Measurements from ENCODE around the gene FCGBP. TPM values are rescaled to one million over a fixed set of nuclear protein-coding genes. Genes with fewer than 3 reads are reported as not detected.
A peak's percentile ranks its signal among the peaks of the same experiment; 100 is the strongest.

FCGBP gene
- total RNA-seq, 2 experiments from 2014 or later = 5.8 to 6.2 TPM

DNA sequence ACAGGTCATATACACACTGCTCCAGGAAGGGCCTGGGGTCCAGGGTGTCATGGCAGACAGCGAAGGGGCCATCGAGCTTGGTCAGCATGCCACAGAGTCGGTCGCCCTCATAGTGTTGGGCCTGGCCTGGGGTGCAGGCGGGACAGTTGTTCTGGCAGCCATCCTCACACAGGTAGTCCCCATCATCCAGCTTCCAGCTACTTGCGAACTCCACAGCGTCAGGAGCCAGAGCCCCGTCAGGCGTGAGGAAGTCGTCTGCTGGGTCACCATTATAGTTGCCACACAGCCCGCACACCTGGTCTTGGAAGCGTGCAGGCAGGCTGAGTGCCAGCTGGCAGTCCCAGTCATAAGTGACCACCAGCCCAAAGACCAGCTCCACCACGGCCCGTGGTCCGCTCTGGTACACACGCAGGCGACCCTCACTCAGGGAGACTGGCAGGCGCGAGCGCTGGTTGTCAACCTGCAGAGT lies 16.2 kb downstream of the FCGBP start:
- Mint-ChIP-seq H3K36me3 (ENCODE audit: low read depth) (no peaks in the 10 kb centered on the region), H3K4me1 (ENCODE audit: low read depth) (no peaks in the 10 kb centered on the region), H3K4me3 (no peak overlapping the region), H3K27me3 (ENCODE audit: low read depth) (no peaks in the 10 kb centered on the region), H3K27ac (no peak overlapping the region), H3K9me3 (ENCODE audit: insufficient read depth) (no peaks in the 10 kb centered on the region)
- DNase-seq = no peak
- no peak for ATAC-seq
- CTCF ChIA-PET = no interaction called here
- POLR2A ChIA-PET = no interaction called here

DNA sequence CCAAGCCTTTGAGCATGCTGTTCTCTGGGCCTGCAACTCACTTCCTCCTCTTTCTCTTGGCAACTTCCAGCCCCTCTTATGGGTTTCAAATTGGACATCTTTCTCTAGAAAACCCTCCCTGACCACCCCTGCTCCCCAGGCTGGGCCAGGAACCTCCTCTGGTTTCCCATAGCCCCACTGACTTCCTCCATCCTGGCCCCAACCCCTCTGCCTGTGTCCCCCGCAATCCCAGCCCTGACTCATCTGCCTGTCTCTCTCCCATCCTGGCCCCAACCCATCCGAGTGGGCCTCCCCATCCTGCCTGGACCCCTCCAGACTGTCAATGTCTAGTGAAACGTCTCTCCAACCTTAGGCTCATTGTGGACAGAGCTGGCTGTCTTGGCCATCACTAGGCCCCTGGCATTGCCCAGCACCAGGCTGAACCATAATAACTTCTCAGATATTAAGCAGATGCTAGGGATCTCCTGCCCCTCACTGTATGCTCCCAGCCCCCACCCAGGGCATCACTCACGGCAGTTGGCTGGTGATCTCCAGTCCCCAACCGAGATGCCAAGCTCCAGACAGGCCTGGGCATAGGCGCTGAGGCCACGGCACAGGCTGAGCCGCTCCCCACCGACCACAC lies 16.8 kb downstream of the FCGBP start:
- no peak for ATAC-seq
- no peak overlapping the region for H3K4me3 Mint-ChIP-seq
- H3K4me1 Mint-ChIP-seq (ENCODE audit: low read depth) = no peaks in the 10 kb centered on the region

GRCh38 chr19:39916851-39917396 lies 17.5 kb downstream of the FCGBP start:
- ChIA-PET POLR2A (interaction anchor here (1.1 kb wide), 1 partner anchor 54 kb away, joined by 3 read pairs; the partner anchor contains the start of gene PSMC4), CTCF (interaction anchor here (1.4 kb wide), 1 partner anchor 37 kb away, joined by 3 read pairs; no protein-coding TSS in a partner anchor)
- Mint-ChIP-seq H3K27ac (no peak overlapping the region), H3K4me1 (ENCODE audit: low read depth) (no peaks in the 10 kb centered on the region), H3K9me3 (ENCODE audit: insufficient read depth) (no peaks in the 10 kb centered on the region), H3K27me3 (ENCODE audit: low read depth) (no peaks in the 10 kb centered on the region), H3K4me3 (no peak overlapping the region), H3K36me3 (ENCODE audit: low read depth) (no peaks in the 10 kb centered on the region)
- no peak for DNase-seq
- no peak for ATAC-seq

More for the DNA sequence above, 16.8 kb downstream of the FCGBP start:
- no peak overlapping the region for H3K27ac Mint-ChIP-seq
- ChIA-PET POLR2A (no interaction called here), CTCF (no interaction called here)
- H3K9me3 Mint-ChIP-seq (ENCODE audit: insufficient read depth) = no peaks in the 10 kb centered on the region
- DNase-seq = no peak
- H3K36me3 Mint-ChIP-seq (ENCODE audit: low read depth) = no peaks in the 10 kb centered on the region
- H3K27me3 Mint-ChIP-seq (ENCODE audit: low read depth) = no peaks in the 10 kb centered on the region

GRCh38 chr19:39916236-39916635 lies 18.2 kb downstream of the FCGBP start:
- POLR2A ChIA-PET = interaction anchor here (1.1 kb wide), 1 partner anchor 55 kb away, joined by 3 read pairs; the partner anchor contains the start of gene PSMC4
- Mint-ChIP-seq H3K9me3 (ENCODE audit: insufficient read depth) (no peaks in the 10 kb centered on the region), H3K4me1 (ENCODE audit: low read depth) (no peaks in the 10 kb centered on the region), H3K27ac (no peak overlapping the region), H3K27me3 (ENCODE audit: low read depth) (no peaks in the 10 kb centered on the region), H3K4me3 (no peak overlapping the region), H3K36me3 (ENCODE audit: low read depth) (no peaks in the 10 kb centered on the region)
- ATAC-seq = no peak
- no peak for DNase-seq
- CTCF ChIA-PET = interaction anchor here (1.3 to 1.4 kb wide), 2 partner anchors 10 to 37 kb away, joined by 3 to 4 read pairs; no protein-coding TSS in a partner anchor

GRCh38 chr19:39915848-39916215 lies 18.6 kb downstream of the FCGBP start:
- DNase-seq = no peak
- no peak overlapping the region for H3K4me3 Mint-ChIP-seq
- H3K9me3 Mint-ChIP-seq (ENCODE audit: insufficient read depth) = no peaks in the 10 kb centered on the region
- POLR2A ChIA-PET = interaction anchor here (1.1 kb wide), 1 partner anchor 55 kb away, joined by 3 read pairs; the partner anchor contains the start of gene PSMC4
- no peaks in the 10 kb centered on the region for H3K36me3 Mint-ChIP-seq (ENCODE audit: low read depth)
- no peak for ATAC-seq
- no peak overlapping the region for H3K27ac Mint-ChIP-seq
- CTCF ChIA-PET = interaction anchor here (1.3 to 1.4 kb wide), 2 partner anchors 10 to 38 kb away, joined by 3 to 4 read pairs; no protein-coding TSS in a partner anchor
- H3K27me3 Mint-ChIP-seq (ENCODE audit: low read depth) = no peaks in the 10 kb centered on the region
- H3K4me1 Mint-ChIP-seq (ENCODE audit: low read depth) = no peaks in the 10 kb centered on the region

GRCh38 chr19:39915101-39915847 lies 19.2 kb downstream of the FCGBP start:
- ChIA-PET POLR2A (interaction anchor here (1.1 kb wide), 1 partner anchor 56 kb away, joined by 3 read pairs; the partner anchor contains the start of gene PSMC4), CTCF (interaction anchor here (1.3 to 1.8 kb wide), 3 partner anchors 11 to 55 kb away, joined by 3 to 11 read pairs (median 4); partner anchors contain the start of gene PSMC4)
- no peak overlapping the region for H3K27ac Mint-ChIP-seq
- no peaks in the 10 kb centered on the region for H3K9me3 Mint-ChIP-seq (ENCODE audit: insufficient read depth)
- H3K4me1 Mint-ChIP-seq (ENCODE audit: low read depth) = no peaks in the 10 kb centered on the region
- H3K4me3 Mint-ChIP-seq = no peak overlapping the region
- DNase-seq = no peak
- H3K27me3 Mint-ChIP-seq (ENCODE audit: low read depth) = no peaks in the 10 kb centered on the region
- ATAC-seq = no peak
- no peaks in the 10 kb centered on the region for H3K36me3 Mint-ChIP-seq (ENCODE audit: low read depth)

DNA sequence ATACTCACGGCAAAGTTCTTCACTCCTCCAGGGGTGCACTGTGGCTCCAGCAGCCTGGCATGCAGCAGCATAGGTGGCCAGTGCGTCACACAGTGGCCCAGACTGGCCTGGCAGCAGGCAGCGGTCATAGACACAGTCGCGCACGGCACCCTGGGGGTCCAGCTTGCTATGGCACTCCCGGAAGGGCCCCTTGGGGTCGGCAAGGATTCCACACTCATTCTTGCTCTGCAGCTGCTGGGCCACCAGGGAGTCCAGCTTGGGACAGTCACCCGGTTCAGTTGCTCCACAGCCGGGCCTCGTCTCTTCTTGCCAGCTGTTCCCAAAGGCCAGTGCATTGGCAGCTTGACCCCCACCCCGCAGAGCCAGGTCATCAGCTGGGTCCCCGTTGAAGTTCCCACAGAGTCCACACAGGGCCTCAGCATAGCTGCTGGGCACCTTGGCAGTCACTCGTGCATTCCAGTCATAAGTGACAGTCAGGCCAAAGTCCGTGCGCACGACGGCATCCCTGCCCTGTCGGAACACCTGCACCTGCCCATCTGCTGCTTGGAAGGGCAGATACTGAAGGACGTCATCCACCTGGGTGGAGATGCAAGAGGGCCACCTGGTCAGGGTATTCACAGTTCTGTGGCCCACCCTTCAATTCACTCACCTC lies 20.6 kb downstream of the FCGBP start:
- Mint-ChIP-seq H3K4me1 (ENCODE audit: low read depth) (no peaks in the 10 kb centered on the region), H3K27me3 (ENCODE audit: low read depth) (no peaks in the 10 kb centered on the region), H3K27ac (peak overlapping the region; percentile 12), H3K36me3 (ENCODE audit: low read depth) (no peaks in the 10 kb centered on the region), H3K4me3 (no peak overlapping the region), H3K9me3 (ENCODE audit: insufficient read depth) (no peaks in the 10 kb centered on the region)
- ATAC-seq (no peak), DNase-seq (no peak)
- CTCF ChIA-PET = interaction anchor here (1.8 kb wide), 1 partner anchor 56 kb away, joined by 11 read pairs; the partner anchor contains the start of gene PSMC4
- POLR2A ChIA-PET = interaction anchor here (0.6 kb wide), 1 partner anchor 25 kb away, joined by 3 read pairs; no protein-coding TSS in a partner anchor

DNA sequence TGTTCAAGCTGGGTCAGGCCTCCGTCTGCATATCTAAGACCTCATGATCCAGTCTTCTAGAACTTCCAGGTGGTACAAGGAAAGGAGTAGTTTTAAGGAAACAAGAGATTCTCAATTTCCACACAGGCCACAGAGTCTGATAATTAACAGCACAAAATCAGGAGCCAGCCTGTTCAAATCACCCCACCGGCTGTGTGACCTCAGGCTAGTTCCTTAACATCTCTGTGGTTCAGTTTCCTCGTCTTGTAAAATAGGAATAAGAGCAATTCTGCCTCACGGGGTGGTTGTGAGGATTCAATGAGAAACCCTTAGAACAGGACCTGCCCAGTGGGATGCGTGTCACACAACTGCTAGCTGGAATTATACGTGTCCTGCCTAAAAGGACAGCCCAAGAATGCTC lies 25.6 kb downstream of the FCGBP start:
- Mint-ChIP-seq H3K27me3 (ENCODE audit: low read depth) (no peaks in the 10 kb centered on the region), H3K36me3 (ENCODE audit: low read depth) (no peaks in the 10 kb centered on the region), H3K9me3 (ENCODE audit: insufficient read depth) (no peaks in the 10 kb centered on the region), H3K4me3 (no peak overlapping the region), H3K27ac (no peak overlapping the region), H3K4me1 (ENCODE audit: low read depth) (peaks cover 6% of the 10 kb centered on the region)
- ChIA-PET POLR2A (no interaction called here), CTCF (no interaction called here)
- ATAC-seq = no peak
- DNase-seq = no peak

DNA sequence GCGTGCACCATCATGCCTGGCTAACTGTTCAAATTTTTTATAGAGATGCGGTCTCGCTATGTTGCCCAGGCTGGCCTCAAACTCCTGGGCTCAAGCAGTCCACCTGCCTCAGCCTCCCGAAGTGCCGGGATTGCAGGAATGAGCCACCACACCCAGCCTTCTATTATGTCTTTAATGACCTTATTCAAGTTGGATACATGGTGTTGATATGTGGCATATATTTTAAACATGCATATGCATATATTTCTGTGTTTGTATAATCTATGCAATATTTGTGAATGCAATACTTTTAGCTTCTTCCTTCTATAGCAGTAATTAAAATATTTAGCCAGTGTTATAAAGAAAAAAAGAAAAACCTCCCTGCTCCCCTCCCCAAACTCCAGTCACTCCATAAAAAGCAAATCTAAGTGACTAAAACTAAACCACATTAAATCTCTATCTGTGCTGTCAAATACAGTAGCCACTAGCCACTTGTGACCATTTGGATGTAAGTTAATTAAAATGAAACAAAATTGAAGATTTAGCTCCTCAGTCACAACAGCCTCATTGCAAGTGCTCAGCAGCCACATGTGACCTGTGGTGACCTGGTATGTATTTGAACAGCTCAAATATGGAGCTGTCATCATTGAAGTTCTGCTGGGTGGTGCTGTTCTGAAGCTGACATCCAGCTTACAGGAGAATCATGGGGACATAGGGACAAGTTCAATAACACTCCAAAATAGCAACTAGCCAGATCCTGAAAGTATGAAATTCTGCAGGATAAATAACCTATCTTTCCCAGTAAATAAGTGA lies 27.4 kb downstream of the FCGBP start:
- H3K9me3 Mint-ChIP-seq (ENCODE audit: insufficient read depth) = no peaks in the 10 kb centered on the region
- ChIA-PET POLR2A (interaction anchor here (0.6 kb wide), 1 partner anchor 467 kb away, joined by 3 read pairs; no protein-coding TSS in a partner anchor), CTCF (interaction anchor here (0.8 to 1.7 kb wide), 6 partner anchors 14 to 90 kb away, joined by 3 to 26 read pairs (median 4); partner anchors contain the start of gene PSMC4)
- no peaks in the 10 kb centered on the region for H3K27me3 Mint-ChIP-seq (ENCODE audit: low read depth)
- ATAC-seq = no peak
- no peak overlapping the region for H3K27ac Mint-ChIP-seq
- no peak for DNase-seq
- no peak overlapping the region for H3K4me3 Mint-ChIP-seq
- H3K4me1 Mint-ChIP-seq (ENCODE audit: low read depth) = peaks cover 6% of the 10 kb centered on the region
- no peaks in the 10 kb centered on the region for H3K36me3 Mint-ChIP-seq (ENCODE audit: low read depth)

DNA sequence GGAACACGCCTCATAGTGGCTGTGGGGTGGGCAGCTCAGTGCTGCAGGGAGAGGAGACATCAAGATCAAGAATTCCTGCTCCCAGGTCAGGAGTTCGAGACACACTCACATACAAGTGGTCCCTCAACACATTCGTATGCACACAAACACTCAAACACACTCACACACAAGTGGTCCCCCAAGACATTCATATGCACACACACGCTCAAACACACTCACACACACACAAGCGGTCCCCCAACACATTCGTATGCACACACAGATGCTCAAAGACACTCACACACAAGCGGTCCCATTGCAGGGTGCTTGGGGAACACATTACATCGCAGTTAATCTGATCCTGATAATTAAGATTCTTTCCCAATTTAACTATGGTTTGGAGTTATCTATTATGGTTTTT lies 28.2 kb downstream of the FCGBP start:
- ATAC-seq = no peak
- Mint-ChIP-seq H3K4me1 (ENCODE audit: low read depth) (peaks cover 6% of the 10 kb centered on the region), H3K9me3 (ENCODE audit: insufficient read depth) (no peaks in the 10 kb centered on the region), H3K27ac (peak overlapping the region; percentile 6), H3K4me3 (no peak overlapping the region), H3K36me3 (ENCODE audit: low read depth) (no peaks in the 10 kb centered on the region), H3K27me3 (ENCODE audit: low read depth) (no peaks in the 10 kb centered on the region)
- ChIA-PET CTCF (interaction anchor here (0.8 to 1.7 kb wide), 3 partner anchors 30 to 65 kb away, joined by 3 to 26 read pairs (median 5); partner anchors contain the start of gene PSMC4), POLR2A (no interaction called here)
- DNase-seq = no peak

All from activated CD8-positive, alpha-beta T cell treated with anti-CD3 and anti-CD28 coated beads, Interleukin-2, amount 10 ng/mL, durations not matched to agents 7 days and 5 days (primary cell).